Spleen (tissue), 7 donors: ENCODE measurements around the gene SLC30A1.

Source experiments
- CTCF ChIP-seq, 11 experiments: fragments of 200-600 bp in 7 of 11; fragments of 450-650 bp in 4 of 11; sonication (generic) in 4 of 11; IDR thresholded peaks in 8 of 11; conservative IDR thresholded peaks in 3 of 11; 1 replicate in 7 of 11; 2 replicates in 4 of 11; pipeline versions ENCODE4 v1.4.0 to v1.8.0; 2016 to 2021; ENCODE audit warnings: antibody characterized with exemption in 11 of 11, inconsistent platforms in 4 of 11, mild to moderate bottlenecking in 1 of 11
- POLR2A ChIP-seq, 3 donors: fragments of 450-650 bp; IDR thresholded peaks; one replicate each; pipeline ENCODE4 v1.5.1; 2017; ENCODE audit warnings: antibody characterized with exemption in 3 of 3, mild to moderate bottlenecking in 1 of 3
- POLR2AphosphoS5 ChIP-seq, 3 donors: sonication (generic); formaldehyde crosslinking; IDR thresholded peaks; one replicate each; pipeline ENCODE4 v1.5.1; 2017; ENCODE audit warnings: antibody characterized with exemption in 3 of 3
- donor health status: DM: no; HTN: no; CAD: no; lungs with moderate emphysema.
- donor health status: DM: no; HTN: no; CAD: no.
- donor health status: DM: no; HTN: no; CAD: no.

DNA sequence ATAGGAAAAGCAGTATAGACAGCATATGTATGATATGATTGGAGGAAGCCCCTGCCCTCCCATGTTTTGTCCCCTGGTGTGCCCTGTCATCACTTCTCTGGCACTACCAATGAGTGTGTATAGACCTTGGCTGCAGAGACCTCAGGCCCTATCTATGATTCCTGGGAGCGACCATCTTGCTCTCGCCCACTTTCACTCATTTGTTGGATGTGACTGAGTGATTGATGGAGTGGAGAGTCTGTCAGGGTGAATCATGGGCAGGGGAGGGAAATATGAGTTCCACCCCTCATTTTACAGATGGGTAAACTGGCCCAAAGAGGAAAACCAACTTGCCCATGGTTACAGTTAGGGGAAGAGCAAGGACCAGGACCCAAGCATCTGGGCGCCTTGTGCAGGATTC is 14.9 kb downstream of the SLC30A1 start:
- TF ChIP-seq POLR2AphosphoS5 (IDR thresholded peaks at IDR 0.05) (no peak), CTCF (IDR thresholded peaks at IDR 0.05 in 8 of 11, conservative IDR thresholded peaks at IDR 0.05 in 3 of 11) (no peak), POLR2A (IDR thresholded peaks at IDR 0.05) (no peak)
